Ascending aorta (tissue), 2 donors: ENCODE data around the gene FERMT3. TPM values are rescaled to one million over a fixed set of nuclear protein-coding genes. Genes with fewer than 3 reads are reported as not detected.

Experiments
- DNase-seq, 2 donors: peaks; one replicate each; pipeline ENCODE4 v3.0.0-alpha.2; 2019; ENCODE audit warnings: low spot score in 2 of 2
- H3K27ac ChIP-seq, 2 donors: fragments of 200-600 bp; sonication (generic); one replicate each; pipeline ENCODE4 v1.5.1; 2016 to 2017; ENCODE audit warnings: mild to moderate bottlenecking in 1 of 2
- H3K27me3 ChIP-seq: fragments of 200-600 bp; sonication (generic); one replicate; pipeline ENCODE4 v1.5.1; 2017
- H3K36me3 ChIP-seq, 2 donors: fragments of 200-600 bp; sonication (generic); one replicate each; pipeline ENCODE4 v1.5.1; 2016
- H3K4me1 ChIP-seq, 2 donors: fragments of 200-600 bp; sonication (generic); one replicate each; pipeline ENCODE4 v1.5.1; 2016 to 2017; ENCODE audit warnings: mild to moderate bottlenecking in 1 of 2
- H3K4me3 ChIP-seq, 2 donors: fragments of 200-600 bp; sonication (generic); one replicate each; pipeline ENCODE4 v1.5.1; 2016 to 2017; ENCODE audit warnings: mild to moderate bottlenecking in 1 of 2
- H3K9me3 ChIP-seq, 2 donors: fragments of 200-600 bp; sonication (generic); one replicate each; pipeline ENCODE4 v1.5.1; 2016
- intact Hi-C: fragments of 100-400 bp; cut with DNase I; formaldehyde crosslinking; loops from one replicate; pipeline ENCODE4 v1.15.1; 2023
- total RNA-seq: library from RNA; depleted of rRNA; stranded (reverse); fragments of >200 nt; gene quantifications from one replicate; pipeline ENCODE4 v1.1.0, GENCODE V29; 2016
- TF ChIP-seq, protein P1 (sequence below), 3 experiments: fragments of 200-600 bp in 2 of 3; fragments of 450-650 bp in 1 of 3; sonication (generic) in 2 of 3; IDR thresholded peaks; one replicate each; pipeline ENCODE4 v1.5.1; 2016 to 2019; ENCODE audit warnings: antibody characterized with exemption in 3 of 3, mild to moderate bottlenecking in 1 of 3, moderate library complexity in 1 of 3

The FERMT3 gene
- total RNA-seq, 1 donor from 2014 or later: 55.2 TPM

DNA sequence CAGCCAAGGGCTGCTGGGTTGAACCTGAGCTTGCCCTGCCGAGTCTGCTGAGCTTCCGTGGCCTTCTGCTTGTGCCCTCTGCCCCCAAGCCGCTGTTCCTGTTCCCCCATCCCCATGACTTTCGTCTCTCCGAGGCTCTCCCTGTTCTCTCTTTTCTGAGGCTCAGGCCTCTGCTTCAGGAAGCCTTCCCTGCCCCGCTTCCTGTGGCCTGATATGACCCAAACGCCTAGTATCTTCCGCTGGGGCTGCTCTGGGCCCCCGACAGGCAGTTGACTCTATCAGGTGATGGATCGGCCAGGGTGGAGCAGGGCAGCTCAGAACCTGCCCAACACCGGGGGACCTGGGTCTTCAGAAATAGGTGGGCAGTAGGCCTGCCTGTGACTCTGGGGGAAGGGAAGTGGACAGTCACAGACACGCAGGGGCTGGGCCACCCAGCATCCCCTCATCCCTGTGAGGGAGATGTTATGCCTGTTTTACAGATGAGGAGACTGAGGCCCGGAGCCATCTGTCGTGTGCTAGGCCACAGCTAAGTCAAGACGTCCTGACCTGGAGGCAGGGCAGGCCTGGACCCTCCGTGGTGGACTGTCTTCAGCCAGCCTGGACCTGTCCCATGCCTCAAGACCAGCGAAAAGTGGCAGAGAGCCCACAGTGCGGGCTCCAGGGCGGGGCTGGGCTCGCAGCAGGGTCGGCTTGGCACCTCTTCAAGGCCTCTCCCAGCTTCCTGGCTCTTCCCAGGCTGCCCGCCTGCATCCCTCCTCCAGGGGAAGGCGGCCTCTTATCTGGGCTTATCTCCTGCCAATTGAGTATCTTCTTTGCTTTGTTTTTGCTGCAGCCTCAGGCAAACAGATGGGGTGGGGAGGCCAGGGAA, 61.7 kb downstream of the FERMT3 start:
- TF ChIP-seq, protein P1, sequence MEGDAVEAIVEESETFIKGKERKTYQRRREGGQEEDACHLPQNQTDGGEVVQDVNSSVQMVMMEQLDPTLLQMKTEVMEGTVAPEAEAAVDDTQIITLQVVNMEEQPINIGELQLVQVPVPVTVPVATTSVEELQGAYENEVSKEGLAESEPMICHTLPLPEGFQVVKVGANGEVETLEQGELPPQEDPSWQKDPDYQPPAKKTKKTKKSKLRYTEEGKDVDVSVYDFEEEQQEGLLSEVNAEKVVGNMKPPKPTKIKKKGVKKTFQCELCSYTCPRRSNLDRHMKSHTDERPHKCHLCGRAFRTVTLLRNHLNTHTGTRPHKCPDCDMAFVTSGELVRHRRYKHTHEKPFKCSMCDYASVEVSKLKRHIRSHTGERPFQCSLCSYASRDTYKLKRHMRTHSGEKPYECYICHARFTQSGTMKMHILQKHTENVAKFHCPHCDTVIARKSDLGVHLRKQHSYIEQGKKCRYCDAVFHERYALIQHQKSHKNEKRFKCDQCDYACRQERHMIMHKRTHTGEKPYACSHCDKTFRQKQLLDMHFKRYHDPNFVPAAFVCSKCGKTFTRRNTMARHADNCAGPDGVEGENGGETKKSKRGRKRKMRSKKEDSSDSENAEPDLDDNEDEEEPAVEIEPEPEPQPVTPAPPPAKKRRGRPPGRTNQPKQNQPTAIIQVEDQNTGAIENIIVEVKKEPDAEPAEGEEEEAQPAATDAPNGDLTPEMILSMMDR (IDR thresholded peaks at IDR 0.05): no peak
- no peaks in the 10 kb centered on the region for H3K27me3 ChIP-seq
- peak overlapping the region; percentile 71 to 99 for H3K4me3 ChIP-seq
- peaks cover 28 to 40% of the 10 kb centered on the region in 2 donors for H3K36me3 ChIP-seq
- no peaks in the 10 kb centered on the region for H3K9me3 ChIP-seq
- peaks cover 17 to 32% of the 10 kb centered on the region in 2 donors for H3K4me1 ChIP-seq
- intact Hi-C loops: no loop called here
- H3K27ac ChIP-seq: peak overlapping the region; percentile 90 to 98
- DNase-seq: no peak

DNA sequence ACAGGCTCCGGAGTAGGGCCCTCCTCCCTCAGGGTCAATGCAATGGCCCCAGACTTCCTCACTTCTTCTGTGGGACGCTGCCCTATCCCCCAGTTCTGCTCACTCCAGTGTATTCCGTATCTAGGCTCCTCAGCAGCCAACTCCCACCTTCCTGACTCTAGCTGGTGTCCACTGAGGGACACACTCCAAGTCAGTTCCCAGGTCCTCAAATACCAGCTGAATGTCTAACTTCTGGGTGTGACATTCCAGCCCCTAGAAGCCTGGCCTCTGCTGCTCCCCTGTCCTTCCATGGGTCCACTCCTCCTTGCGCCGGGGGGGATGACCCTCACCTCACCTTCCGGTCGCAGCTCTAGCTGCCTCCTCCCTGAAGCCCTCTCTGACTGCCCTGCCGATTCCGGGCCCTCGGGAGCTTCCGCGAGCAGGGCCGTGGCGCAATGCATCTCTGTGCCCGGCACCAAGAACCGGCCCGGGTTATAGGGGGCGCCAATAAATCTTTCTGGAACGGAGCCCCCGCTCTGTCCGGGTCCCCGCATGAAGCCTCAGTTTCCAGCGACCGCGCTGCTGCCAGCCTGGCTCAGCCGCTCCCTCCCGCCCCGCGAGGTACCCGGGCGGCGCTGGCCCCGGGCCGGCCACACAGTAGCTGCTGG, 62.5 kb downstream of the FERMT3 start:
- peak in 1 of 2 donors; percentile 87 for DNase-seq
- TF ChIP-seq, protein P1 (IDR thresholded peaks at IDR 0.05): no peak
- intact Hi-C loops: loop anchor here (1.0 kb wide), 2 partner anchors 18 to 36 kb away; partner anchors contain the start of genes ESRRA and PLCB3

DNA sequence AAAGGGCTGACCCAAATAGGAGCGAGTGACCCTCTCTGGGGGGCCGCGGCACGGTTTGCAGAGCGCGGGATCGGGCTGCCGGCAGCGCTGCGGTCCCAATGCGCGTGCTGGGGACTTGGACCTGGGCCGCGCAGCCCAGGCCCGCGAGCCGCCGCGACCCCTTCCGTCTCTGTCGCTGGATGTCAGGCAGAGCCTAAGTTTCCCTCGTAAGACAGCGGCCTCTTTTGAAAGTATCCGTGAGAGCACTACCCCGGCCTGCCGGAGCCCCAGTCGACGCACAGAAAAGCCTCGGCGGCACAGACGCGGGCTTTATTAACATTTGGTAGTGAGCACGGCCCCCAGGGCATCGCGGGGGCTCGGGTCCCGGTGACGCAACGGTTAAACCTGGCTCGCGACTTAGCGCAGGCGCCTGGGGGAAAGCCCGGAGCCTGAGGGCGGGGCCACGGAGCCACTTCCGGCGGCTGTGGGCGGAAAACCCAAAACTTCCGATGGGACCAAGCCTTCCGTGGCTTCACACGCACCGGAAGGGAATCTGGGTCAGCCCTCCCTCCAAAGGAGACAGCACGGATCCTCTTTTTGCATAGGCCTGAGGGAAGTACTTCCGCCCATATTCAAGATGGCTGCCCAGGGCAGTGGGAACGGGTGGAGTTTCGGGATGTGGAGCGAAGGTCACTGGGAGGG, 63.2 kb downstream of the FERMT3 start:
- Histone ChIP-seq H3K36me3 (peaks cover 16 to 26% of the 10 kb centered on the region in 2 donors), H3K27ac (peak overlapping the region; percentile 90 to 98), H3K27me3 (no peaks in the 10 kb centered on the region), H3K4me3 (peak overlapping the region; percentile 71 to 99), H3K4me1 (peaks cover 17 to 32% of the 10 kb centered on the region in 2 donors), H3K9me3 (no peaks in the 10 kb centered on the region)
- intact Hi-C loops: loop anchor here (1.0 kb wide), 5 partner anchors 15 to 48 kb away; partner anchors contain the start of genes BAD, ESRRA, FKBP2 and PLCB3
- DNase-seq: peak; percentile 96 to 99
- TF ChIP-seq, protein P1 (IDR thresholded peaks at IDR 0.05): peak in 2 of 3 experiments; percentile 15 to 35

More for the DNA sequence above, 62.5 kb downstream of the FERMT3 start:
- H3K4me1 ChIP-seq: peaks cover 17 to 32% of the 10 kb centered on the region in 2 donors
- H3K27ac ChIP-seq: peak overlapping the region; percentile 90 to 98
- peak overlapping the region; percentile 71 to 99 for H3K4me3 ChIP-seq
- H3K36me3 ChIP-seq: peaks cover 20 to 32% of the 10 kb centered on the region in 2 donors
- H3K27me3 ChIP-seq: no peaks in the 10 kb centered on the region
- H3K9me3 ChIP-seq: no peaks in the 10 kb centered on the region

Other genes with a start within 250 kb of the FERMT3 start
- 520 TPM for gene COX8A, start 232.1 kb upstream of the FERMT3 start, total RNA-seq
- gene OTUB1, start 220.3 kb upstream of the FERMT3 start, total RNA-seq: 89.4 TPM
- 10.3 TPM for gene FLRT1, start 170.8 kb upstream of the FERMT3 start, total RNA-seq
- 26.5 TPM for gene MACROD1, start 40.6 kb upstream of the FERMT3 start, total RNA-seq
- 77.7 TPM for gene STIP1, start 20.6 kb upstream of the FERMT3 start, total RNA-seq
- gene TRPT1, start 19.5 kb downstream of the FERMT3 start, total RNA-seq: 224 TPM
- gene NUDT22, start 19.6 kb downstream of the FERMT3 start, total RNA-seq: 158 TPM
- 43.1 TPM for gene DNAJC4, start 23.8 kb downstream of the FERMT3 start, total RNA-seq
- 188 TPM for gene VEGFB, start 27.9 kb downstream of the FERMT3 start, total RNA-seq
- gene FKBP2, start 34.4 kb downstream of the FERMT3 start, total RNA-seq: 17.7 TPM
- 85.7 TPM for gene PPP1R14B, start 40.2 kb downstream of the FERMT3 start, total RNA-seq
- 54.0 TPM for gene PLCB3, start 44.8 kb downstream of the FERMT3 start, total RNA-seq
- gene BAD, start 77.9 kb downstream of the FERMT3 start, total RNA-seq: 175 TPM
- 3.9 TPM for gene GPR137, start 79.1 kb downstream of the FERMT3 start, total RNA-seq
- not detected for gene KCNK4, start 84.6 kb downstream of the FERMT3 start, total RNA-seq
- gene CATSPERZ, start 93.6 kb downstream of the FERMT3 start, total RNA-seq: not detected
- gene ESRRA, start 98.8 kb downstream of the FERMT3 start, total RNA-seq: 53.4 TPM
- gene TRMT112, start 110.8 kb downstream of the FERMT3 start, total RNA-seq: 384 TPM
- gene PRDX5, start 111.4 kb downstream of the FERMT3 start, total RNA-seq: 153 TPM
- gene CCDC88B, start 133.5 kb downstream of the FERMT3 start, total RNA-seq: 5.1 TPM
- gene RPS6KA4, start 152.4 kb downstream of the FERMT3 start, total RNA-seq: 81.5 TPM